H1 (cell line): ENCODE results near the gene LY6G6D. TPM values are rescaled to one million over a fixed set of nuclear protein-coding genes. Genes with fewer than 3 reads are reported as not detected.

Experiments
- BRCA1 ChIP-seq: IDR thresholded peaks from 2 replicates; pipeline ENCODE4 v1.6.1; 2012; ENCODE audit warnings: low read depth, low read length, improper control_type of control experiment
- CBX8 ChIP-seq: fragments of 300-800, 300-1000 bp; sonication (generic); IDR thresholded peaks from 2 replicates; pipeline ENCODE4 v1.7.1; 2016; ENCODE audit warnings: low read depth, low read length, borderline replicate concordance
- GTF2F1 ChIP-seq: IDR thresholded peaks from 2 replicates; pipeline ENCODE4 v1.6.1; 2012; ENCODE audit warnings: low read depth, low read length, improper control_type of control experiment, borderline replicate concordance
- JUN ChIP-seq: IDR thresholded peaks from 2 replicates; pipeline ENCODE4 v1.6.1; 2011; ENCODE audit warnings: low read depth, mild to moderate bottlenecking, improper control_type of control experiment, low read length
- polyA plus RNA-seq, 7 experiments: library from polyadenylated mRNA; depleted of rRNA in 3 of 7; stranded (reverse) in 5 of 7; unstranded in 2 of 7; fragments of >200 nt in 5 of 7; fragments of 200-250 nt in 2 of 7; gene quantifications; 1 replicate in 5 of 7; 2 replicates in 1 of 7; 4 replicates in 1 of 7; pipeline versions ENCODE4 v1.2.1 to v1.2.3, GENCODE V29; 2011 to 2013; ENCODE audit warnings: missing spikeins in 2 of 7, mixed read lengths in 2 of 7
- total RNA-seq: library from RNA; stranded (reverse); fragmentation: NEBNext Ultra II Directional; extraction: Animal tissue kit (Norgen Biotek cat#: 25700); gene quantifications from 2 replicates; pipeline ENCODE4 v1.2.1, GENCODE V29; 2021

Gene LY6G6D
- total and polyA plus RNA-seq, 2 of the 8 experiments (the other 6 are each of a cell fraction or from before 2014, with no cell fraction given), result 1.8 TPM; not detected in 1

DNA sequence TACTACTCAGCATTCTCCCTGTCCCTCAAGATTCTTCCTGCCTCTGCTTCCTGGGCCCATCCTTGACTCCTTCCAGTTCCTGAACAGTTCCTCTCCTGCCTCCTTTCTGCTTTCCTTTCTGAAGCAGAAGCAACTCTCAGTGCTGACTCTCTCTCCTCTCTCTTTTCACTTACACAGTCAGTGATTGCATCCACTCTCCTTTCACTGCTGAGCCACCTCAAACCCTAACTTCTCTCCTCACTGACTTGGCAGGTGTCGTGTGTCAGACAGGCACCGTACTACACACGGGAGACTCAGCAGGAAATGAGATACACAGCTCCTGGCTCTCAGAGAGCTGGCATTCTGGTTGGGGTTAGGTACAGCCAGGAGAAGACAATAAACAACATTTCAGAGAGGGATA is 17.6 kb upstream of the LY6G6D start (continued):
- TF ChIP-seq BRCA1 (no peak), GTF2F1 (no peak), CBX8 (no peak), JUN (no peak)
